Naive thymus-derived CD4-positive, alpha-beta T cell (primary cell): Measurements from ENCODE around the gene ANKRD44. TPM values are rescaled to one million over a fixed set of nuclear protein-coding genes. Genes with fewer than 3 reads are reported as not detected.

Experiments
- ATAC-seq: fragments of 150-1000 bp; cut with Tn5 transposase; 2 replicates; pipeline ENCODE4 v1.10.0; 2021; ENCODE audit warnings: mild to moderate bottlenecking, moderate library complexity
- CTCF ChIA-PET: fragments of 350-600 bp; sonication (Branson Sonifier 250); formaldehyde crosslinking; loops from one replicate; lab custom pipeline; 2021; ENCODE audit warnings: antibody characterized with exemption; lab: Charles Lee
- POLR2A ChIA-PET: fragments of 350-600 bp; sonication (Branson Sonifier 250); formaldehyde crosslinking; loops from one replicate; lab custom pipeline; 2021; ENCODE audit warnings: antibody characterized with exemption, inconsistent platforms; lab: Charles Lee
- DNase-seq, 9 donors: peaks; one replicate each; pipeline versions ENCODE4 v3.0.0 to v3.0.0-alpha.2; 2020 to 2022; ENCODE audit warnings: mixed read lengths in 1 of 9
- H3K27ac ChIP-seq: one replicate; pipeline ENCODE4 v1.7.0; 2013; ENCODE audit warnings: mild to moderate bottlenecking, low read depth, low read length, moderate library complexity
- H3K27me3 ChIP-seq, 2 donors: one replicate each; pipeline ENCODE4 v1.7.0; 2013; ENCODE audit warnings: low read length in 2 of 2, mild to moderate bottlenecking in 2 of 2, moderate library complexity in 2 of 2; ENCODE audit not compliant: control insufficient read depth in 2 of 2, insufficient read depth in 2 of 2
- H3K36me3 ChIP-seq, 3 experiments: 1 replicate in 2 of 3; 2 replicates in 1 of 3; pipeline ENCODE4 v1.7.0; 2013; ENCODE audit warnings: low read length in 3 of 3, mild to moderate bottlenecking in 3 of 3, moderate library complexity in 1 of 3; ENCODE audit not compliant: insufficient read depth in 3 of 3, control insufficient read depth in 2 of 3
- H3K4me1 ChIP-seq, 2 donors: one replicate each; pipeline ENCODE4 v1.7.0; 2013; ENCODE audit warnings: low read length in 2 of 2, mild to moderate bottlenecking in 2 of 2, moderate library complexity in 1 of 2; ENCODE audit not compliant: control insufficient read depth in 2 of 2, insufficient read depth in 2 of 2
- H3K4me3 ChIP-seq: 2 replicates; pipeline ENCODE4 v1.7.0; 2013; ENCODE audit warnings: mild to moderate bottlenecking, low read length
- H3K9me3 ChIP-seq, 3 experiments: 1 replicate in 2 of 3; 2 replicates in 1 of 3; pipeline ENCODE4 v1.7.0; 2013; ENCODE audit warnings: low read length in 3 of 3; ENCODE audit not compliant: control insufficient read depth in 2 of 3
- H3K27ac Mint-ChIP-seq, 9 donors: one replicate each; pipeline ENCODE4 v1.8.0; 2020 to 2022; ENCODE audit warnings: mixed read lengths in 9 of 9, mild to moderate bottlenecking in 8 of 9, moderate library complexity in 5 of 9, inconsistent platforms in 2 of 9
- H3K27me3 Mint-ChIP-seq, 5 donors: one replicate each; pipeline ENCODE4 v1.8.0; 2021 to 2022; ENCODE audit warnings: mixed read lengths in 5 of 5, mild to moderate bottlenecking in 1 of 5
- H3K36me3 Mint-ChIP-seq, 5 donors: one replicate each; pipeline ENCODE4 v1.8.0; 2020 to 2022; ENCODE audit warnings: mixed read lengths in 5 of 5, mild to moderate bottlenecking in 3 of 5, inconsistent platforms in 1 of 5
- H3K4me1 Mint-ChIP-seq, 7 donors: one replicate each; pipeline ENCODE4 v1.8.0; 2020 to 2022; ENCODE audit warnings: mixed read lengths in 7 of 7, mild to moderate bottlenecking in 3 of 7, inconsistent platforms in 1 of 7
- H3K4me3 Mint-ChIP-seq, 10 donors: one replicate each; pipeline ENCODE4 v1.8.0; 2020 to 2022; ENCODE audit warnings: mild to moderate bottlenecking in 10 of 10, mixed read lengths in 10 of 10, moderate library complexity in 6 of 10, inconsistent platforms in 2 of 10
- H3K9me3 Mint-ChIP-seq, 11 donors: one replicate each; pipeline ENCODE4 v1.8.0; 2020 to 2022; ENCODE audit warnings: mixed read lengths in 11 of 11, mild to moderate bottlenecking in 4 of 11, inconsistent platforms in 1 of 11, moderate library complexity in 1 of 11
- intact Hi-C, 2 donors: fragments of 100-400 bp; cut with micrococcal nuclease; formaldehyde crosslinking; loops; one replicate each; pipeline ENCODE4 v1.15.1; 2023
- polyA plus RNA-seq, 2 donors: library from polyadenylated mRNA; unstranded; fragments of 300-500 nt; fragmentation: Illumina TruSeq; gene quantifications; one replicate each; pipeline ENCODE4 v1.2.3, GENCODE V29; 2021
- total RNA-seq, 6 experiments: library from RNA in 5 of 6; stranded (reverse) in 5 of 6; gene quantifications; 1 replicate in 5 of 6; 2 replicates in 1 of 6; pipeline ENCODE4 v1.2.3 and lab custom pipeline; 2021 to 2026

The ANKRD44 gene
- total and polyA plus RNA-seq, 7 experiments from 2014 or later: 88.6 to 296 (median 235) TPM

DNA sequence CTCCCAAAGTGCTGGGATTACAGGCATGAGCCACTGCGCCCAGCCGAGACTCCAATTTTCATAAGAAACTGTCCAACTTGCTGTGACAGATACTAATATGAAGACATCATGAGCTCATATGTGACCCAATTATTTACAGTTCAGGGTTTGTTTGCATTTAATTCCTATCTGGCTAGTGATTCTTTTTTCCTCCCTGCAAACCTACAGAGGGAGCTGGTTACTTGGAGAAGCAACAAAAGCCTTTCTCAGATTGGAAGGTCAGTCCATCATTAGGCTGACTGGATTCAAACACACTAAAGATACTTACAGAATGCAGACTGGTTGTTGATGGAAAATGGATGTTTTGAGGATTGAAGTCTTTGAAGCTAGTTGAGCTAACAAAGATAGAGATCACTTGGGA, 176.4 kb downstream of the ANKRD44 start:
- Histone ChIP-seq H3K36me3 (peaks cover 7 to 28% (median 12%) of the 10 kb centered on the region in 3 experiments), H3K27me3 (no peaks in the 10 kb centered on the region), H3K4me3 (no peak overlapping the region), H3K4me1 (peaks cover 67 to 69% of the 10 kb centered on the region in 2 donors), H3K9me3 (no peaks in the 10 kb centered on the region), H3K27ac (peak overlapping the region; percentile 9)
- Mint-ChIP-seq H3K27ac (peak overlapping the region in 7 of 9 donors; percentile 56 to 95 (median 86)), H3K4me1 (peaks cover 74 to 99% (median 96%) of the 10 kb centered on the region in 7 donors), H3K4me3 (peak overlapping the region in 3 of 10 donors; percentile 8 to 40 (median 23)), H3K27me3 (no peaks in the 10 kb centered on the region), H3K36me3 (peaks cover 6 to 39% (median 35%) of the 10 kb centered on the region in 5 donors), H3K9me3 (no peaks in the 10 kb centered on the region)
- CTCF ChIA-PET: interaction anchor here (0.9 to 1.3 kb wide), 4 partner anchors 9 to 34 kb away, joined by 3 to 4 read pairs (median 4); no protein-coding TSS in a partner anchor
- intact Hi-C loops: loop anchor here (5.0 kb wide), 2 partner anchors 33 to 178 kb away; partner anchors contain the start of gene ANKRD44 (in 1 of the 2)
- ATAC-seq: no peak
- DNase-seq: no peak
- POLR2A ChIA-PET: interaction anchor here (0.9 to 1.7 kb wide), 3 partner anchors 8 to 174 kb away, joined by 3 to 4 read pairs (median 3); no protein-coding TSS in a partner anchor

DNA sequence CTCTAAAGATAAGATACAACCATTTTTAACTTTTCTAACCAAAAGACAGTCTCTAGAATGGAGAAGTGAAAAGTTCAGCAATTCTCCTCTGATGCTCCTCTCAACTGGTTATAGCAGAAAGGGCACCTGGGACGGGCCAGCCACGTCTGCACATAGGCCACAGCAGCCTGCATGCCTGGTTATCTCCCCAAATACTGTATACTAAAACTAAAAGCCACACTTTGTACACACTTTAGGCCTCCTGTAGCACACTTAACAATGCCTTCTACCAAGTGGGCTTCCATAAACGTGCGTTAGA, 179.1 kb downstream of the ANKRD44 start:
- Histone ChIP-seq H3K27ac (peak overlapping the region; percentile 56), H3K36me3 (peaks cover 7 to 30% (median 12%) of the 10 kb centered on the region in 3 experiments), H3K27me3 (no peaks in the 10 kb centered on the region), H3K4me1 (peaks cover 47 to 58% of the 10 kb centered on the region in 2 donors), H3K9me3 (no peaks in the 10 kb centered on the region), H3K4me3 (no peak overlapping the region)
- peaks cover 6 to 45% (median 39%) of the 10 kb centered on the region in 5 donors for H3K36me3 Mint-ChIP-seq
- DNase-seq (no peak), ATAC-seq (no peak)
- POLR2A ChIA-PET: interaction anchor here (1.1 to 1.2 kb wide), 2 partner anchors 14 to 18 kb away, joined by 4 to 5 read pairs; no protein-coding TSS in a partner anchor
- CTCF ChIA-PET: no interaction called here
- peaks cover 68 to 95% (median 87%) of the 10 kb centered on the region in 7 donors for H3K4me1 Mint-ChIP-seq
- peak overlapping the region in 6 of 10 donors; percentile 2 to 70 (median 27) for H3K4me3 Mint-ChIP-seq
- H3K27me3 Mint-ChIP-seq: no peaks in the 10 kb centered on the region
- intact Hi-C loops: loop anchor here (2.0 to 5.0 kb wide), 3 partner anchors 21 to 181 kb away; partner anchors contain the start of gene ANKRD44 (in 1 of the 2)
- H3K27ac Mint-ChIP-seq: peak overlapping the region; percentile 27 to 95 (median 86)
- peaks cover 0 to 7% (median 0%) of the 10 kb centered on the region in 11 donors for H3K9me3 Mint-ChIP-seq

DNA sequence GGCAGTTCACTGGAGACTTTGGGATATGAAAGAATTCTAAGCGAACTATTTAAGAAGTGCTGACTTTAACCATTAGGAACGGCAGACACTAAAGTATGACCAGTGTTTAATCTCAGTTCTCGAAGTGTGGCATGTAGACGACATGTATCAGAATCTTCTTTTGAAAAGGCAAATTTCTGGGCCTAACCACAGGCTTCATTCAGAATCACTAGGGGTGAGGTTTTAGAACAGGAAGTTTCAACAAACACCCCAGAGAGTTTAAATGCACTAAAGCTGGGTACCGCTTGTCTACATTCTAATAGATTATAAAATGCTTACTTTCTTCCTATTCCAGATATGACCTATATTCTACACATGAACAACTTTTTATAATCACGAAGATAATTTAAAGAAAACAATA, 180.3 kb downstream of the ANKRD44 start:
- ATAC-seq: peak; percentile 92
- Histone ChIP-seq H3K4me3 (no peak overlapping the region), H3K36me3 (peaks cover 7 to 31% (median 14%) of the 10 kb centered on the region in 3 experiments), H3K27me3 (no peaks in the 10 kb centered on the region), H3K9me3 (no peaks in the 10 kb centered on the region), H3K4me1 (peaks cover 42 to 51% of the 10 kb centered on the region in 2 donors), H3K27ac (peak overlapping the region; percentile 46)
- H3K4me1 Mint-ChIP-seq: peaks cover 60 to 95% (median 80%) of the 10 kb centered on the region in 7 donors
- no peaks in the 10 kb centered on the region for H3K27me3 Mint-ChIP-seq
- H3K9me3 Mint-ChIP-seq: peaks cover 0 to 7% (median 0%) of the 10 kb centered on the region in 11 donors
- peak overlapping the region; percentile 6 to 67 (median 45) for H3K4me3 Mint-ChIP-seq
- H3K36me3 Mint-ChIP-seq: peaks cover 0 to 45% (median 35%) of the 10 kb centered on the region in 5 donors
- intact Hi-C loops: loop anchor here (1.0 to 5.0 kb wide), 8 partner anchors 8 to 182 kb away; partner anchors contain the start of gene ANKRD44 (in 1 of the 2)
- ChIA-PET POLR2A (interaction anchor here (1.0 kb wide), 2 partner anchors 10 to 22 kb away, joined by 4 to 5 read pairs; no protein-coding TSS in a partner anchor), CTCF (interaction anchor here (1.4 to 1.9 kb wide), 3 partner anchors 16 to 61 kb away, joined by 3 to 5 read pairs (median 4); no protein-coding TSS in a partner anchor)
- peak in 7 of 9 donors; percentile 38 to 64 (median 50) for DNase-seq
- peak overlapping the region; percentile 32 to 95 (median 71) for H3K27ac Mint-ChIP-seq

DNA sequence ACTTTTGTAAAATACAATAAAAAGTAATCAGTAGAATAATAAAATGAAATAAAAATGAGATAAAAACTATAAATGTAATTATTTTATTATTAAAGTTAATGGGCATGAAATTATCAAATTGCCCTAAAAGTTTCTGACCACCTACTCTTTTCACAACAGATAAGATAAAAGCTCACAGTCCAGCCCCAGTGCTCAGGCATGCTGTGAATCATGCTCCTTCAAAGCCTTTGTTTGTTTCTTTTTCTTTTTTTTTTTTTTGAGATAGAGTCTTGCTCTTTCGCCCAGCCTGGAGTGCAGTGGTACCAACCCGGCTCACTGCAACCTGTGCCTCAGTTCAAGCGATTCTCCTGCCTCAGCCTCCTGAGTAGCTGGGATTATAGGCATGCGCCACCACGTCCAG, 181.7 kb downstream of the ANKRD44 start:
- POLR2A ChIA-PET: interaction anchor here (0.9 kb wide), 1 partner anchor 181 kb away, joined by 3 read pairs; no protein-coding TSS in a partner anchor
- Mint-ChIP-seq H3K9me3 (peaks cover 0 to 7% (median 0%) of the 10 kb centered on the region in 11 donors), H3K27me3 (no peaks in the 10 kb centered on the region), H3K36me3 (peaks cover 0 to 49% (median 40%) of the 10 kb centered on the region in 5 donors), H3K27ac (peak overlapping the region in 7 of 9 donors; percentile 17 to 95 (median 26)), H3K4me3 (peak overlapping the region in 4 of 10 donors; percentile 19 to 70 (median 38)), H3K4me1 (peaks cover 52 to 90% (median 80%) of the 10 kb centered on the region in 7 donors)
- no peaks in the 10 kb centered on the region for H3K9me3 ChIP-seq
- ATAC-seq (no peak), DNase-seq (no peak)
- intact Hi-C loops: no loop called here
- H3K36me3 ChIP-seq: peaks cover 3 to 24% (median 9%) of the 10 kb centered on the region in 3 experiments
- no peak overlapping the region for H3K4me3 ChIP-seq
- no peaks in the 10 kb centered on the region for H3K27me3 ChIP-seq
- no peak overlapping the region for H3K27ac ChIP-seq
- peaks cover 35 to 51% of the 10 kb centered on the region in 2 donors for H3K4me1 ChIP-seq
- CTCF ChIA-PET: interaction anchor here (0.5 to 1.9 kb wide), 2 partner anchors 15 to 17 kb away, joined by 3 to 5 read pairs; no protein-coding TSS in a partner anchor

DNA sequence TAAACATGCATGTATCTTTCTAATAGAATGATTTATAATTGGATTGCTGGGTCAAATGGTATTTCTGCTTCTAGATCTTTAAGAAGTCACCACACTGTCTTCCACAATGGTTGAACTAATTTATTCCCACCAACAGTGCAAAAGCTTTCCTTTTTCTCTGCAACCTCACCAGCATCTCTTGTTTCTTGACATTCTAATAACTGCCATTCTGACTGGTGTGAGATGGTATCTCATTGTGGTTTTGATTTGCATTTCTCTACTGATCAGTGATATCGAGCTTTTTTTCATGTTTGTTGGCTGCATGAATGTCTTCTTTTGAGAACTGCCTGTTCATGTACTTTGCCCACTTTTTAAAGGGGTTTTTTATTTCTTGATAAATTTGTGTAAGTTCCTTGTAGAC, 182.5 kb downstream of the ANKRD44 start:
- H3K4me3 ChIP-seq: no peak overlapping the region
- Mint-ChIP-seq H3K4me3 (peak overlapping the region in 5 of 10 donors; percentile 11 to 59 (median 53)), H3K4me1 (peaks cover 51 to 89% (median 79%) of the 10 kb centered on the region in 7 donors), H3K27me3 (no peaks in the 10 kb centered on the region), H3K27ac (peak overlapping the region in 7 of 9 donors; percentile 28 to 95 (median 72)), H3K36me3 (peaks cover 0 to 46% (median 39%) of the 10 kb centered on the region in 5 donors), H3K9me3 (peaks cover 0 to 7% (median 0%) of the 10 kb centered on the region in 11 donors)
- intact Hi-C loops: no loop called here
- no peak overlapping the region for H3K27ac ChIP-seq
- ChIA-PET POLR2A (interaction anchor here (0.6 to 1.0 kb wide), 4 partner anchors 10 to 229 kb away, joined by 3 to 4 read pairs (median 4); no protein-coding TSS in a partner anchor), CTCF (interaction anchor here (1.8 to 2.3 kb wide), 2 partner anchors 14 to 40 kb away, joined by 4 to 21 read pairs; no protein-coding TSS in a partner anchor)
- DNase-seq (no peak), ATAC-seq (no peak)
- H3K9me3 ChIP-seq: no peaks in the 10 kb centered on the region
- peaks cover 3 to 26% (median 12%) of the 10 kb centered on the region in 3 experiments for H3K36me3 ChIP-seq
- H3K4me1 ChIP-seq: peaks cover 34 to 51% of the 10 kb centered on the region in 2 donors
- H3K27me3 ChIP-seq: no peaks in the 10 kb centered on the region

DNA sequence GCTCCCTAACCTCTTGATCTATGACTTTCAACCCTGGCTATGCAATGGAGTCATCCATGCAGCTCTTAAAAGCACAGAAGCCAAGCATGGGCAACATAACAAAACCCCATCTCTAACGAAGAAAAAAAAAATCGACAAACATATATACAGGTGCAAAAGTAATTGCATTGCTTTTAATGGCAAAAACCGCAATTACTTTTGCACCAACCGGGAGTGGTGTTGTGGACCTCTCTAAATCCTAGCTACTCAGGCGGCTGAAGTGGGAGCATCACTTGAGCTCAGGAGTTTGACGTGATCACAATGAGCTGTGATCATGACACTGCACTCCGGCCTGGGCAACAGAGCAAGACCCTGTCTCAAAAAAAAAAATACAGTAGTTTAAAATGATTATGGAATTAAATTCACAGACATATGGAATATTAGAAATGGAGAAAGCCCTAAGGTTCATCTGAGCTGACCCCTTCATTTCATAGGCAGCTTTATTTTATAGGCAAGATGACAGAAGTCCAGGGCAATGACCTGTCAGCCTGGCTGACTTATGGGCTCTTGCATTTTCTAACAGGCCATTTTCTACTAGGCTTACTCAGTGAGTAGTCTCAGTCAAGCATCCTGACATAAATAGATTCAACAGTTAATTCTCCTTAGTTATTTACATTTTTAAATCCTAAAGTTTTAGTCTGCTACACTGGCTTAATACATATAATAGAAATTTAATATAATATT, 183.8 kb downstream of the ANKRD44 start:
- no peak overlapping the region for H3K4me3 Mint-ChIP-seq
- ChIA-PET POLR2A (interaction anchor here (0.6 to 1.1 kb wide), 10 partner anchors 8 to 185 kb away, joined by 3 to 15 read pairs (median 3); no protein-coding TSS in a partner anchor), CTCF (interaction anchor here (0.6 to 2.3 kb wide), 4 partner anchors 13 to 185 kb away, joined by 3 to 21 read pairs (median 4); no protein-coding TSS in a partner anchor)
- H3K27ac Mint-ChIP-seq: peak overlapping the region in 8 of 9 donors; percentile 57 to 90 (median 73)
- no peaks in the 10 kb centered on the region for H3K9me3 ChIP-seq
- peaks cover 47 to 89% (median 79%) of the 10 kb centered on the region in 7 donors for H3K4me1 Mint-ChIP-seq
- H3K36me3 Mint-ChIP-seq: peaks cover 0 to 54% (median 36%) of the 10 kb centered on the region in 5 donors
- H3K27me3 ChIP-seq: no peaks in the 10 kb centered on the region
- ATAC-seq: no peak
- no peak overlapping the region for H3K27ac ChIP-seq
- H3K9me3 Mint-ChIP-seq: peaks cover 0 to 7% (median 0%) of the 10 kb centered on the region in 11 donors
- H3K4me3 ChIP-seq: no peak overlapping the region
- intact Hi-C loops: no loop called here
- peaks cover 6 to 30% (median 12%) of the 10 kb centered on the region in 3 experiments for H3K36me3 ChIP-seq
- no peak for DNase-seq
- H3K4me1 ChIP-seq: peaks cover 25 to 44% of the 10 kb centered on the region in 2 donors
- no peaks in the 10 kb centered on the region for H3K27me3 Mint-ChIP-seq
